HepG2 (cell line): Measurements from ENCODE around the gene MAPK14. TPM values are rescaled to one million over a fixed set of nuclear protein-coding genes. Genes with fewer than 3 reads are reported as not detected.
A peak's percentile ranks its signal among the peaks of the same experiment; 100 is the strongest.

Experiments used
- CHD4 ChIP-seq: fragments of 200-600 bp; sonication (generic); IDR thresholded peaks from 2 replicates; pipeline ENCODE4 v1.7.0; 2017; ENCODE audit warnings: mild to moderate bottlenecking, low read length, borderline replicate concordance
- HIC2 ChIP-seq: sonication (generic); formaldehyde crosslinking; IDR thresholded peaks from 2 replicates; pipeline ENCODE4 v1.9.0; 2022; ENCODE audit warnings: low read depth, missing genetic modification reagents
- PHF8 ChIP-seq: sonication (generic); formaldehyde crosslinking; IDR thresholded peaks from 2 replicates; pipeline ENCODE4 v1.5.0; 2020; ENCODE audit warnings: missing genetic modification reagents
- POGK ChIP-seq: sonication (generic); formaldehyde crosslinking; conservative IDR thresholded peaks from 2 replicates; pipeline ENCODE4 v1.8.0; 2022; ENCODE audit warnings: mild to moderate bottlenecking, moderate library complexity, missing genetic modification reagents
- REST ChIP-seq, 2 experiments: IDR thresholded peaks; 2 replicates each; pipeline ENCODE4 v1.6.1; 2011 to 2012; ENCODE audit warnings: low read length in 2 of 2, borderline replicate concordance in 1 of 2, low read depth in 1 of 2, mild to moderate bottlenecking in 1 of 2, moderate library complexity in 1 of 2
- SALL1 ChIP-seq: sonication (generic); formaldehyde crosslinking; IDR thresholded peaks from 2 replicates; pipeline ENCODE4 v1.8.0; 2022; ENCODE audit warnings: mild to moderate bottlenecking, missing genetic modification reagents
- ZBTB26 ChIP-seq: IDR thresholded peaks from 2 replicates; pipeline ENCODE4 v1.6.1; 2016; ENCODE audit warnings: missing compliant biosample characterization, missing genetic modification reagents, borderline replicate concordance
- ZBTB42 ChIP-seq: sonication (generic); formaldehyde crosslinking; IDR thresholded peaks from 2 replicates; pipeline ENCODE4 v1.5.0; 2020; ENCODE audit warnings: mild to moderate bottlenecking, missing genetic modification reagents
- ZBTB7A ChIP-seq: sonication (generic); formaldehyde crosslinking; IDR thresholded peaks from 2 replicates; pipeline ENCODE4 v1.8.0; 2022; ENCODE audit warnings: mild to moderate bottlenecking, missing genetic modification reagents
- ZFP36 ChIP-seq: fragments of 150-350 bp; IDR thresholded peaks from 2 replicates; pipeline ENCODE4 v1.6.1; 2018; ENCODE audit warnings: borderline replicate concordance, low read length, low read depth; ENCODE audit not compliant: partially characterized antibody
- ZNF687 ChIP-seq: sonication (generic); formaldehyde crosslinking; IDR thresholded peaks from 2 replicates; pipeline ENCODE4 v1.5.1; 2020; ENCODE audit warnings: mild to moderate bottlenecking, missing genetic modification reagents, moderate library complexity
- polyA plus RNA-seq, 8 experiments: library from polyadenylated mRNA; depleted of rRNA in 3 of 8; stranded (reverse) in 7 of 8; unstranded in 1 of 8; fragments of >200 nt; fragmentation: Illumina TruSeq in 4 of 8; extraction: Trizol in 4 of 8; gene quantifications; 2 replicates each; pipeline versions ENCODE4 v1.2.1 to v1.2.3, GENCODE V29; 2011 to 2016; ENCODE audit warnings: low read depth in 4 of 8, missing spikeins in 1 of 8, mixed read lengths in 1 of 8; ENCODE audit not compliant: insufficient read depth in 1 of 8
- total RNA-seq, 5 experiments: library from RNA; depleted of rRNA; stranded (reverse); fragments of >200 nt; fragmentation: Illumina TruSeq; extraction: Trizol; gene quantifications; 2 replicates each; pipeline ENCODE4 v1.2.3, GENCODE V29; 2016; ENCODE audit warnings: low read depth in 1 of 5

The MAPK14 gene
- total and polyA plus RNA-seq, 2 of the 13 experiments (the other 11 are each of a cell fraction or from before 2014, with no cell fraction given), result 66.3 to 67.3 TPM

- TF ChIP-seq HIC2 (CRISPR knock-in tag) (peak; percentile 58; the same call in 1 of the 2 replicates), ZFP36 (peak; percentile 22), POGK (CRISPR knock-in tag) (0 out of 2 replicates have a peak, but pooled peaks have one; percentile 3), SALL1 (CRISPR knock-in tag) (peak; percentile 48; the same call in 1 of the 2 replicates), REST (IDR thresholded peaks at IDR 0.05; ENCODE audit: borderline replicate concordance in 1 of 2, low read depth in 1 of 2, low read length in 2 of 2) (no peak), CHD4 (0 out of 2 replicates have a peak, but pooled peaks have one; percentile 27), ZNF687 (CRISPR knock-in tag) (peak; percentile 62), ZBTB7A (CRISPR knock-in tag) (peak; percentile 62; the same call in 1 of the 2 replicates), ZBTB26 (CRISPR knock-in tag) (no peak), PHF8 (no peak), ZBTB42 (CRISPR knock-in tag) (no peak)
These were observed 94.3 kb downstream of the MAPK14 start (continued) for GRCh38 chr6:36121787-36122494.
